Astrocyte (in vitro differentiated cells and primary cell): ENCODE data around the gene ORAI2. TPM values are rescaled to one million over a fixed set of nuclear protein-coding genes. Genes with fewer than 3 reads are reported as not detected.

ENCODE experiments used
- DNase-seq: peaks from one replicate; pipeline ENCODE4 v3.0.0-alpha.2; 2010; ENCODE audit warnings: low read depth
- FAIRE-seq: peaks from 2 replicates; lab custom pipeline; 2011; peaks lifted over from hg19 to GRCh38; lab: Jason Lieb, UNC
- H2AFZ ChIP-seq: 2 replicates; pipeline ENCODE4 v1.6.0; 2012; ENCODE audit warnings: low read depth, low read length, inconsistent platforms
- H3K27ac ChIP-seq: 2 replicates; pipeline ENCODE4 v1.5.1; 2011; ENCODE audit warnings: low read depth, low read length, inconsistent platforms
- H3K27me3 ChIP-seq: 2 replicates; pipeline ENCODE4 v1.6.0; 2011; ENCODE audit warnings: low read length, inconsistent platforms; ENCODE audit not compliant: insufficient read depth
- H3K36me3 ChIP-seq: 2 replicates; pipeline ENCODE4 v1.5.1; 2011; ENCODE audit warnings: low read length, inconsistent platforms; ENCODE audit not compliant: insufficient read depth
- H3K4me1 ChIP-seq: 2 replicates; pipeline ENCODE4 v1.5.1; 2011; ENCODE audit warnings: low read length, inconsistent platforms; ENCODE audit not compliant: insufficient read depth
- H3K4me2 ChIP-seq: 2 replicates; pipeline ENCODE4 v1.6.0; 2012; ENCODE audit warnings: low read length, inconsistent platforms
- H3K4me3 ChIP-seq: 2 replicates; pipeline ENCODE4 v1.5.1; 2011; ENCODE audit warnings: low read depth, mild to moderate bottlenecking, low read length, inconsistent platforms; ENCODE audit not compliant: insufficient read depth
- H3K79me2 ChIP-seq: 2 replicates; pipeline ENCODE4 v1.6.0; 2012; ENCODE audit warnings: mild to moderate bottlenecking, low read length, inconsistent platforms; ENCODE audit not compliant: insufficient read depth
- H3K9ac ChIP-seq: 2 replicates; pipeline ENCODE4 v1.6.0; 2012; ENCODE audit warnings: mild to moderate bottlenecking, low read length, inconsistent platforms
- H3K9me3 ChIP-seq: 2 replicates; pipeline ENCODE4 v1.5.1; 2012; ENCODE audit warnings: low read depth, mild to moderate bottlenecking, low read length, inconsistent platforms; ENCODE audit not compliant: insufficient read depth
- H4K20me1 ChIP-seq: 2 replicates; pipeline ENCODE4 v1.6.0; 2012; ENCODE audit warnings: low read length, inconsistent platforms; ENCODE audit not compliant: insufficient read depth
- H3K27ac Mint-ChIP-seq: one replicate; pipeline ENCODE4 v1.8.0; 2021; ENCODE audit warnings: mild to moderate bottlenecking, mixed read lengths; ENCODE audit not compliant: unreplicated experiment
- H3K27me3 Mint-ChIP-seq: one replicate; pipeline ENCODE4 v1.8.0; 2021; ENCODE audit warnings: low read depth, mixed read lengths; ENCODE audit not compliant: unreplicated experiment
- H3K36me3 Mint-ChIP-seq: one replicate; pipeline ENCODE4 v1.8.0; 2021; ENCODE audit warnings: low read depth, mixed read lengths; ENCODE audit not compliant: unreplicated experiment
- H3K4me1 Mint-ChIP-seq: one replicate; pipeline ENCODE4 v1.8.0; 2021; ENCODE audit warnings: low read depth, mixed read lengths; ENCODE audit not compliant: unreplicated experiment
- H3K4me3 Mint-ChIP-seq: one replicate; pipeline ENCODE4 v1.8.0; 2021; ENCODE audit warnings: mild to moderate bottlenecking, moderate library complexity, mixed read lengths; ENCODE audit not compliant: unreplicated experiment
- H3K9me3 Mint-ChIP-seq: one replicate; pipeline ENCODE4 v1.8.0; 2021; ENCODE audit warnings: mild to moderate bottlenecking, mixed read lengths; ENCODE audit not compliant: unreplicated experiment
- EZH2 ChIP-seq: IDR thresholded peaks from 2 replicates; pipeline ENCODE4 v1.6.1; 2012; ENCODE audit warnings: mild to moderate bottlenecking, low read length, inconsistent platforms; ENCODE audit not compliant: insufficient read depth
- total RNA-seq: library from RNA; stranded (reverse); gene quantifications from 2 replicates; pipeline ENCODE4 v1.2.1, GENCODE V29; 2021
- TF ChIP-seq, protein P1 (sequence below): IDR thresholded peaks from 2 replicates; pipeline ENCODE4 v1.5.1; 2011; ENCODE audit warnings: low read depth, mild to moderate bottlenecking, inconsistent platforms, low read length, moderate library complexity; ENCODE audit not compliant: insufficient read depth

The ORAI2 gene
- total RNA-seq, 1 donor from 2014 or later, result 64.4 TPM

DNA sequence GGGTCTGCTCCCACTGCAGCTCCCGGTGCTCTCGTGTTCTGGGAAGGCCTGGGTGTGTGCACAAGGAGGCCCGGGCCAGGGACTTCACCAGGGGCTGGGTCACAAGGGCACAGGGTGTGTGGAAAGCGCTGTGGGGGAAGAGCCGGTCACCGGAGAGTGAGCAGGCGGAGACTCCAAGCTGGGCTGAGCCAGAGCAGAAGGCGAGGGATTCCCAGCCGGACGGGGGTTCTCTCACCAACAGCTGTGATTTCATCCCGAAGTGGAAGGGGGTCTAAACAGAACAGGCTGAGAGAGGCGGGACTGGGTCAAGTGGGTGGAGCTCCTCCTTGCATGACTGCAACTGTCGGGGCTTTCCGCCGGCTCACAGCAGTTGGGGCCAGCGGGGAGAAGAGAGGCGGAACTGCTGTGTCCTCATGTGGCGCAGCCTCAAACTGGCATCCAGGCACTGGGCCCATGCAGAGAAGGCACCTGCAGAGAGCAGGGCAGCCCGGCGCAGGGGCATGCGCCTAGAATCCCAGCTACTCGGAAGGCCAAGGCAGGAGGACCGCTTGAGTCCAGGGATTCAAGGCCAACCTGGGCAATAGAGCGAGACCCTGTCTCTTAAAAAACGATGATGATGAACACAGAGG is 7.6 kb upstream of the ORAI2 start:
- Histone ChIP-seq H3K4me2 (no peak overlapping the region), H3K4me3 (no peak overlapping the region), H2AFZ (no peak overlapping the region), H4K20me1 (peaks cover 9% of the 10 kb centered on the region), H3K79me2 (no peaks in the 10 kb centered on the region), H3K9ac (no peak overlapping the region), H3K4me1 (no peaks in the 10 kb centered on the region), H3K27ac (no peak overlapping the region), H3K27me3 (no peaks in the 10 kb centered on the region), H3K36me3 (peaks cover 2% of the 10 kb centered on the region), H3K9me3 (no peaks in the 10 kb centered on the region)
- Mint-ChIP-seq H3K27ac (no peak overlapping the region), H3K27me3 (no peaks in the 10 kb centered on the region), H3K4me1 (peaks cover 7% of the 10 kb centered on the region), H3K9me3 (no peaks in the 10 kb centered on the region), H3K36me3 (peaks cover 11% of the 10 kb centered on the region), H3K4me3 (peak overlapping the region; percentile 56)
- no peak for DNase-seq
- TF ChIP-seq, protein P1, sequence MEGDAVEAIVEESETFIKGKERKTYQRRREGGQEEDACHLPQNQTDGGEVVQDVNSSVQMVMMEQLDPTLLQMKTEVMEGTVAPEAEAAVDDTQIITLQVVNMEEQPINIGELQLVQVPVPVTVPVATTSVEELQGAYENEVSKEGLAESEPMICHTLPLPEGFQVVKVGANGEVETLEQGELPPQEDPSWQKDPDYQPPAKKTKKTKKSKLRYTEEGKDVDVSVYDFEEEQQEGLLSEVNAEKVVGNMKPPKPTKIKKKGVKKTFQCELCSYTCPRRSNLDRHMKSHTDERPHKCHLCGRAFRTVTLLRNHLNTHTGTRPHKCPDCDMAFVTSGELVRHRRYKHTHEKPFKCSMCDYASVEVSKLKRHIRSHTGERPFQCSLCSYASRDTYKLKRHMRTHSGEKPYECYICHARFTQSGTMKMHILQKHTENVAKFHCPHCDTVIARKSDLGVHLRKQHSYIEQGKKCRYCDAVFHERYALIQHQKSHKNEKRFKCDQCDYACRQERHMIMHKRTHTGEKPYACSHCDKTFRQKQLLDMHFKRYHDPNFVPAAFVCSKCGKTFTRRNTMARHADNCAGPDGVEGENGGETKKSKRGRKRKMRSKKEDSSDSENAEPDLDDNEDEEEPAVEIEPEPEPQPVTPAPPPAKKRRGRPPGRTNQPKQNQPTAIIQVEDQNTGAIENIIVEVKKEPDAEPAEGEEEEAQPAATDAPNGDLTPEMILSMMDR, result no peak
- TF ChIP-seq EZH2, result no peak
- FAIRE-seq, result no peak

- H3K36me3 Mint-ChIP-seq, result peaks cover 11% of the 10 kb centered on the region
These were observed 6.9 kb upstream of the ORAI2 start for GRCh38 chr7:102426268-102427018.

More at GRCh38 chr7:102426268-102427018, 6.9 kb upstream of the ORAI2 start:
- H3K4me3 ChIP-seq, result no peak overlapping the region
- no peaks in the 10 kb centered on the region for H3K4me1 ChIP-seq
- H3K36me3 ChIP-seq, result peaks cover 2% of the 10 kb centered on the region
- no peak overlapping the region for H3K4me2 ChIP-seq
- H3K4me3 Mint-ChIP-seq, result no peak overlapping the region
- no peaks in the 10 kb centered on the region for H3K9me3 Mint-ChIP-seq
- H3K27ac ChIP-seq, result no peak overlapping the region
- H2AFZ ChIP-seq, result no peak overlapping the region
- H3K27me3 Mint-ChIP-seq, result no peaks in the 10 kb centered on the region
- FAIRE-seq, result no peak
- H3K9ac ChIP-seq, result no peak overlapping the region
- no peaks in the 10 kb centered on the region for H3K9me3 ChIP-seq
- TF ChIP-seq, protein P1, result no peak
- TF ChIP-seq EZH2, result no peak
- no peak overlapping the region for H3K27ac Mint-ChIP-seq
- DNase-seq, result no peak
- H3K4me1 Mint-ChIP-seq, result peaks cover 7% of the 10 kb centered on the region
- peaks cover 8% of the 10 kb centered on the region for H4K20me1 ChIP-seq
- H3K27me3 ChIP-seq, result no peaks in the 10 kb centered on the region
- H3K79me2 ChIP-seq, result no peaks in the 10 kb centered on the region
